DOHH2 (cell line): ENCODE measurements around the gene SETD3.

Experiments
- H3F3A ChIP-seq: fragments of 200-600 bp; sonication (generic), shearing (Covaris generic); 2 replicates; pipeline ENCODE4 v1.6.0; 2016; ENCODE audit warnings: antibody characterized with exemption, mild to moderate bottlenecking; ENCODE audit not compliant: control insufficient read depth, insufficient read depth
- H3K27ac ChIP-seq: fragments of 200-600 bp; sonication (generic); 2 replicates; pipeline ENCODE4 v1.5.1; 2014; ENCODE audit warnings: low read depth, mild to moderate bottlenecking, low read length, moderate library complexity
- H3K27me3 ChIP-seq: fragments of 200-600 bp; sonication (generic); 2 replicates; pipeline ENCODE4 v1.6.1; 2014; ENCODE audit warnings: mild to moderate bottlenecking, low read length, mixed read lengths; ENCODE audit not compliant: control insufficient read depth
- H3K36me3 ChIP-seq: fragments of 200-600 bp; sonication (generic); 2 replicates; pipeline ENCODE4 v1.6.1; 2014; ENCODE audit warnings: mild to moderate bottlenecking, low read length, moderate library complexity, mixed read lengths; ENCODE audit not compliant: control insufficient read depth
- H3K4me1 ChIP-seq: fragments of 200-600 bp; sonication (generic); 2 replicates; pipeline ENCODE4 v1.6.1; 2014; ENCODE audit warnings: mild to moderate bottlenecking, low read length, mixed read lengths; ENCODE audit not compliant: control insufficient read depth
- H3K4me2 ChIP-seq: fragments of 200-600 bp; sonication (generic); 2 replicates; pipeline ENCODE4 v1.6.0; 2014; ENCODE audit warnings: mild to moderate bottlenecking, low read length, moderate library complexity
- H3K4me3 ChIP-seq: fragments of 200-600 bp; sonication (generic); 2 replicates; pipeline ENCODE4 v1.5.1; 2014; ENCODE audit warnings: mild to moderate bottlenecking, low read length, mixed read lengths
- H3K79me2 ChIP-seq: fragments of 200-600 bp; sonication (generic); 2 replicates; pipeline ENCODE4 v1.6.1; 2014; ENCODE audit warnings: mild to moderate bottlenecking, low read length, mixed read lengths; ENCODE audit not compliant: control insufficient read depth
- H3K9me2 ChIP-seq: fragments of 200-600 bp; sonication (generic); replicated peaks from 2 replicates; pipeline ENCODE4 v1.6.1; 2014; ENCODE audit warnings: mild to moderate bottlenecking, low read length, mixed read lengths; ENCODE audit not compliant: control insufficient read depth
- H3K9me3 ChIP-seq: fragments of 200-600 bp; sonication (generic); 2 replicates; pipeline ENCODE4 v1.6.1; 2014; ENCODE audit warnings: antibody characterized with exemption, low read length, mixed read lengths; ENCODE audit not compliant: control insufficient read depth, insufficient read depth
- H4K20me1 ChIP-seq: fragments of 200-600 bp; sonication (generic); 2 replicates; pipeline ENCODE4 v1.6.0; 2014; ENCODE audit warnings: low read depth, mild to moderate bottlenecking, antibody characterized with exemption, low read length, moderate library complexity; ENCODE audit not compliant: control insufficient read depth, insufficient read depth
- CTCF ChIP-seq: fragments of 200-600 bp; sonication (generic); IDR thresholded peaks from one replicate; pipeline ENCODE4 v1.5.1; 2014; ENCODE audit warnings: antibody characterized with exemption, mild to moderate bottlenecking, low read depth, low read length; ENCODE audit not compliant: poor library complexity, severe bottlenecking
- EZH2phosphoT487 ChIP-seq: fragments of 200-600 bp; sonication (generic); IDR thresholded peaks from 2 replicates; pipeline ENCODE4 v1.6.1; 2017; ENCODE audit warnings: borderline replicate concordance, mild to moderate bottlenecking, antibody characterized with exemption, low read length, moderate library complexity, mixed read lengths

The SETD3 gene

GRCh38 chr14:99466758-99467157, 13.9 kb downstream of the SETD3 start:
- no peaks in the 10 kb centered on the region for H3K4me1 ChIP-seq
- no peak for TF ChIP-seq EZH2phosphoT487
- no peak for TF ChIP-seq CTCF
- no peaks in the 10 kb centered on the region for H3K9me3 ChIP-seq
- no peak overlapping the region for H3K27ac ChIP-seq
- H4K20me1 ChIP-seq = peaks cover 35% of the 10 kb centered on the region
- no peaks in the 10 kb centered on the region for H3K9me2 ChIP-seq
- peaks cover 22% of the 10 kb centered on the region for H3K36me3 ChIP-seq
- H3F3A ChIP-seq = no peaks in the 10 kb centered on the region
- no peak overlapping the region for H3K4me3 ChIP-seq
- no peaks in the 10 kb centered on the region for H3K27me3 ChIP-seq
- H3K4me2 ChIP-seq = no peak overlapping the region
- H3K79me2 ChIP-seq = peaks cover 61% of the 10 kb centered on the region

- Histone ChIP-seq H3K79me2 (peaks cover 46% of the 10 kb centered on the region), H3K4me1 (no peaks in the 10 kb centered on the region), H3K4me2 (no peak overlapping the region), H3K36me3 (peaks cover 35% of the 10 kb centered on the region), H3K4me3 (no peak overlapping the region), H4K20me1 (peaks cover 22% of the 10 kb centered on the region), H3K27ac (no peak overlapping the region), H3K9me3 (no peaks in the 10 kb centered on the region), H3K9me2 (no peaks in the 10 kb centered on the region), H3F3A (no peaks in the 10 kb centered on the region), H3K27me3 (no peaks in the 10 kb centered on the region)
- TF ChIP-seq CTCF (no peak), EZH2phosphoT487 (no peak)
Measured at GRCh38 chr14:99465288-99465687, 15.4 kb downstream of the SETD3 start.

GRCh38 chr14:99463974-99464373, 16.7 kb downstream of the SETD3 start:
- H4K20me1 ChIP-seq = peaks cover 18% of the 10 kb centered on the region
- H3K27me3 ChIP-seq = no peaks in the 10 kb centered on the region
- H3K79me2 ChIP-seq = peaks cover 33% of the 10 kb centered on the region
- H3K9me2 ChIP-seq = no peaks in the 10 kb centered on the region
- no peaks in the 10 kb centered on the region for H3K4me1 ChIP-seq
- H3K4me2 ChIP-seq = no peak overlapping the region
- no peak overlapping the region for H3K4me3 ChIP-seq
- no peaks in the 10 kb centered on the region for H3K9me3 ChIP-seq
- peaks cover 40% of the 10 kb centered on the region for H3K36me3 ChIP-seq
- no peaks in the 10 kb centered on the region; the same call in 1 of the 2 replicates for H3F3A ChIP-seq
- H3K27ac ChIP-seq = no peak overlapping the region
- TF ChIP-seq CTCF (no peak), EZH2phosphoT487 (no peak)
